GM10266 (cell line): ENCODE results near the gene DDO.

Experiments
- DNase-seq: peaks from one replicate; pipeline ENCODE4 v3.0.0; 2012; ENCODE audit errors: extremely low spot score
- CTCF ChIP-seq: IDR thresholded peaks from 2 replicates; pipeline ENCODE4 v1.5.1; 2012; ENCODE audit warnings: mild to moderate bottlenecking, low read depth; ENCODE audit not compliant: control insufficient read depth, insufficient read depth; ENCODE audit errors: missing control alignments

Gene DDO

GRCh38 chr6:110421749-110422443 lies 6.5 kb upstream of the DDO start:
- no peak for DNase-seq
- TF ChIP-seq CTCF, result no peak

GRCh38 chr6:110419028-110419739 lies 3.8 kb upstream of the DDO start:
- no peak for DNase-seq
- TF ChIP-seq CTCF, result no peak

- no peak for TF ChIP-seq CTCF
- DNase-seq, result no peak
Measured at GRCh38 chr6:110418594-110418993, 3.2 kb upstream of the DDO start.

- DNase-seq, result no peak
- no peak for TF ChIP-seq CTCF
Measured at GRCh38 chr6:110414669-110415068, 706 bp downstream of the DDO start.

- no peak for DNase-seq
- TF ChIP-seq CTCF, result no peak
Measured at GRCh38 chr6:110412360-110412759, 3.0 kb downstream of the DDO start.

- no peak for TF ChIP-seq CTCF
- no peak for DNase-seq
Measured at GRCh38 chr6:110410511-110410910, 4.9 kb downstream of the DDO start.

- no peak for TF ChIP-seq CTCF
- DNase-seq, result no peak
Measured at GRCh38 chr6:110409794-110410193, 5.6 kb downstream of the DDO start.
